ENCODE measurements around the gene DRG1.
A peak's percentile ranks its signal among the peaks of the same experiment; 100 is the strongest.

The DRG1 gene

GRCh38 chr22:31399211-31400022 lies at the start of gene DRG1:
Gene DRG1 (plus strand): TSS chr22:31399604. CDS start chr22:31399684, 80 bp downstream.
- no peak for TF ChIP-seq SP1 (IDR thresholded peaks at IDR 0.05)
- TF ChIP-seq TARDBP (IDR thresholded peaks at IDR 0.05): no peak
- no peak for TF ChIP-seq SUZ12 (IDR thresholded peaks at IDR 0.05)
- TF ChIP-seq ARNT (IDR thresholded peaks at IDR 0.05): no peak
- TF ChIP-seq HDGF (IDR thresholded peaks at IDR 0.05; ENCODE audit: borderline replicate concordance): peak; percentile 99
- TF ChIP-seq FOXA1 (IDR thresholded peaks at IDR 0.05): no peak
- peak; percentile 48 for TF ChIP-seq L3MBTL2 (conservative IDR thresholded peaks at IDR 0.05)
- no peak for TF ChIP-seq NFRKB (IDR thresholded peaks at IDR 0.05)
- 0 out of 2 replicates have a peak, but pooled peaks have one; percentile 20 for TF ChIP-seq PKNOX1 (IDR thresholded peaks at IDR 0.05)
- TF ChIP-seq FOXK2 (IDR thresholded peaks at IDR 0.05): no peak
- no peak for TF ChIP-seq BHLHE40 (IDR thresholded peaks at IDR 0.05; ENCODE audit: borderline replicate concordance)
- no peak for TF ChIP-seq CTBP1 (IDR thresholded peaks at IDR 0.05; ENCODE audit: borderline replicate concordance)
- no peak for TF ChIP-seq LEF1 (IDR thresholded peaks at IDR 0.05; ENCODE audit: borderline replicate concordance)
- TF ChIP-seq ELF4 (IDR thresholded peaks at IDR 0.05): peak; percentile 65
- no peak for TF ChIP-seq ZNF384 (IDR thresholded peaks at IDR 0.05)
- DNase-seq (ENCODE audit: extremely low spot score): peak; percentile 100
- ChIA-PET POLR2A (interaction anchor here (0.6 to 4.3 kb wide), 26 partner anchors 8 to 109 kb away, joined by 3 to 76 read pairs (median 3); partner anchors contain the start of genes PATZ1 and PIK3IP1), CTCF (no interaction called here)

- POLR2A ChIA-PET: interaction anchor here (1.1 kb wide), 1 partner anchor 49 kb away, joined by 3 read pairs; the partner anchor contains the start of gene DRG1
- TF ChIP-seq HDGF (IDR thresholded peaks at IDR 0.05; ENCODE audit: borderline replicate concordance): no peak
- TF ChIP-seq ELF4 (IDR thresholded peaks at IDR 0.05): no peak
- no peak for TF ChIP-seq ZNF384 (IDR thresholded peaks at IDR 0.05)
- no peak for TF ChIP-seq FOXK2 (IDR thresholded peaks at IDR 0.05)
- no peak for TF ChIP-seq SUZ12 (IDR thresholded peaks at IDR 0.05)
- no peak for TF ChIP-seq PKNOX1 (IDR thresholded peaks at IDR 0.05)
- no peak for TF ChIP-seq FOXM1 (IDR thresholded peaks at IDR 0.05; ENCODE audit: borderline replicate concordance)
- no peak for TF ChIP-seq ARNT (IDR thresholded peaks at IDR 0.05)
- TF ChIP-seq BHLHE40 (IDR thresholded peaks at IDR 0.05; ENCODE audit: borderline replicate concordance): no peak
- TF ChIP-seq LEF1 (IDR thresholded peaks at IDR 0.05; ENCODE audit: borderline replicate concordance): no peak
- no peak for TF ChIP-seq NFRKB (IDR thresholded peaks at IDR 0.05)
- TF ChIP-seq SP1 (IDR thresholded peaks at IDR 0.05): no peak
- TF ChIP-seq TARDBP (IDR thresholded peaks at IDR 0.05): no peak
- no peak for TF ChIP-seq L3MBTL2 (conservative IDR thresholded peaks at IDR 0.05)
- TF ChIP-seq FOXA1 (IDR thresholded peaks at IDR 0.05): no peak
- no peak for TF ChIP-seq CTBP1 (IDR thresholded peaks at IDR 0.05; ENCODE audit: borderline replicate concordance)
- DNase-seq (ENCODE audit: extremely low spot score): no peak
- CTCF ChIA-PET: no interaction called here
Measured at GRCh38 chr22:31349960-31350359, 49.4 kb upstream of the DRG1 start.

GRCh38 chr22:31350410-31350863 lies 49.0 kb upstream of the DRG1 start:
- no peak for DNase-seq (ENCODE audit: extremely low spot score)
- POLR2A ChIA-PET: interaction anchor here (1.1 kb wide), 1 partner anchor 49 kb away, joined by 3 read pairs; the partner anchor contains the start of gene DRG1
- CTCF ChIA-PET: no interaction called here
- TF ChIP-seq ARNT (IDR thresholded peaks at IDR 0.05) (no peak), SP1 (IDR thresholded peaks at IDR 0.05) (no peak), SUZ12 (IDR thresholded peaks at IDR 0.05) (no peak), ZNF384 (IDR thresholded peaks at IDR 0.05) (no peak), LEF1 (IDR thresholded peaks at IDR 0.05; ENCODE audit: borderline replicate concordance) (no peak), FOXA1 (IDR thresholded peaks at IDR 0.05) (no peak), HDGF (IDR thresholded peaks at IDR 0.05; ENCODE audit: borderline replicate concordance) (no peak), BHLHE40 (IDR thresholded peaks at IDR 0.05; ENCODE audit: borderline replicate concordance) (no peak)

GRCh38 chr22:31354515-31354914 lies 44.9 kb upstream of the DRG1 start:
- no peak for DNase-seq (ENCODE audit: extremely low spot score)
- ChIA-PET CTCF (no interaction called here), POLR2A (interaction anchor here (1.1 kb wide), 1 partner anchor 8 kb away, joined by 3 read pairs; the partner anchor contains the start of gene PATZ1)
- no peak for TF ChIP-seq PKNOX1 (IDR thresholded peaks at IDR 0.05)
- no peak for TF ChIP-seq FOXM1 (IDR thresholded peaks at IDR 0.05; ENCODE audit: borderline replicate concordance)
- no peak for TF ChIP-seq TARDBP (IDR thresholded peaks at IDR 0.05)
- no peak for TF ChIP-seq HDGF (IDR thresholded peaks at IDR 0.05; ENCODE audit: borderline replicate concordance)
- no peak for TF ChIP-seq L3MBTL2 (conservative IDR thresholded peaks at IDR 0.05)
- no peak for TF ChIP-seq LEF1 (IDR thresholded peaks at IDR 0.05; ENCODE audit: borderline replicate concordance)
- TF ChIP-seq SP1 (IDR thresholded peaks at IDR 0.05): no peak
- no peak for TF ChIP-seq CTBP1 (IDR thresholded peaks at IDR 0.05; ENCODE audit: borderline replicate concordance)
- no peak for TF ChIP-seq ARNT (IDR thresholded peaks at IDR 0.05)
- TF ChIP-seq ZNF384 (IDR thresholded peaks at IDR 0.05): no peak
- no peak for TF ChIP-seq NFRKB (IDR thresholded peaks at IDR 0.05)
- TF ChIP-seq SUZ12 (IDR thresholded peaks at IDR 0.05): no peak
- no peak for TF ChIP-seq BHLHE40 (IDR thresholded peaks at IDR 0.05; ENCODE audit: borderline replicate concordance)
- TF ChIP-seq ELF4 (IDR thresholded peaks at IDR 0.05): no peak

- TF ChIP-seq ARNT (IDR thresholded peaks at IDR 0.05): no peak
- no peak for TF ChIP-seq FOXM1 (IDR thresholded peaks at IDR 0.05; ENCODE audit: borderline replicate concordance)
- no peak for TF ChIP-seq TARDBP (IDR thresholded peaks at IDR 0.05)
- TF ChIP-seq ZNF384 (IDR thresholded peaks at IDR 0.05): peak; percentile 3; the same call in 1 of the 2 replicates
Measured at GRCh38 chr22:31360029-31360428, 39.4 kb upstream of the DRG1 start.

More at GRCh38 chr22:31360029-31360428, 39.4 kb upstream of the DRG1 start:
- ChIA-PET CTCF (interaction anchor here (0.7 kb wide), 1 partner anchor 745 kb away, joined by 7 read pairs; no protein-coding TSS in a partner anchor), POLR2A (interaction anchor here (1.5 to 3.9 kb wide), 2 partner anchors 13 to 39 kb away, joined by 3 to 16 read pairs; partner anchors contain the start of genes DRG1 and PATZ1)
- no peak for DNase-seq (ENCODE audit: extremely low spot score)
